Ascending aorta (tissue), 2 donors: ENCODE results near the gene USP4. TPM values are rescaled to one million over a fixed set of nuclear protein-coding genes. Genes with fewer than 3 reads are reported as not detected.

Source experiments
- DNase-seq, 2 donors: peaks; one replicate each; pipeline ENCODE4 v3.0.0-alpha.2; 2019; ENCODE audit warnings: low spot score in 2 of 2
- H3K27ac ChIP-seq, 2 donors: fragments of 200-600 bp; sonication (generic); one replicate each; pipeline ENCODE4 v1.5.1; 2016 to 2017; ENCODE audit warnings: mild to moderate bottlenecking in 1 of 2
- H3K27me3 ChIP-seq: fragments of 200-600 bp; sonication (generic); one replicate; pipeline ENCODE4 v1.5.1; 2017
- H3K36me3 ChIP-seq, 2 donors: fragments of 200-600 bp; sonication (generic); one replicate each; pipeline ENCODE4 v1.5.1; 2016
- H3K4me1 ChIP-seq, 2 donors: fragments of 200-600 bp; sonication (generic); one replicate each; pipeline ENCODE4 v1.5.1; 2016 to 2017; ENCODE audit warnings: mild to moderate bottlenecking in 1 of 2
- H3K4me3 ChIP-seq, 2 donors: fragments of 200-600 bp; sonication (generic); one replicate each; pipeline ENCODE4 v1.5.1; 2016 to 2017; ENCODE audit warnings: mild to moderate bottlenecking in 1 of 2
- H3K9me3 ChIP-seq, 2 donors: fragments of 200-600 bp; sonication (generic); one replicate each; pipeline ENCODE4 v1.5.1; 2016
- CTCF ChIP-seq, 3 experiments: fragments of 200-600 bp in 2 of 3; fragments of 450-650 bp in 1 of 3; sonication (generic) in 2 of 3; IDR thresholded peaks; one replicate each; pipeline ENCODE4 v1.5.1; 2016 to 2019; ENCODE audit warnings: antibody characterized with exemption in 3 of 3, mild to moderate bottlenecking in 1 of 3, moderate library complexity in 1 of 3
- intact Hi-C: fragments of 100-400 bp; cut with DNase I; formaldehyde crosslinking; loops from one replicate; pipeline ENCODE4 v1.15.1; 2023
- total RNA-seq: library from RNA; depleted of rRNA; stranded (reverse); fragments of >200 nt; gene quantifications from one replicate; pipeline ENCODE4 v1.1.0, GENCODE V29; 2016

Gene USP4
- total RNA-seq, 1 donor from 2014 or later = 94.7 TPM

GRCh38 chr3:49257187-49257586, 82.7 kb downstream of the USP4 start:
- no peak overlapping the region for H3K4me3 ChIP-seq
- H3K9me3 ChIP-seq = no peaks in the 10 kb centered on the region
- DNase-seq = no peak
- no peaks in the 10 kb centered on the region for H3K36me3 ChIP-seq
- H3K4me1 ChIP-seq = no peaks in the 10 kb centered on the region
- no peak for TF ChIP-seq CTCF (IDR thresholded peaks at IDR 0.05)
- intact Hi-C loops = no loop called here
- H3K27me3 ChIP-seq = no peaks in the 10 kb centered on the region
- H3K27ac ChIP-seq = no peak overlapping the region

GRCh38 chr3:49255718-49256511, 83.9 kb downstream of the USP4 start:
- no peak for DNase-seq
- TF ChIP-seq CTCF (IDR thresholded peaks at IDR 0.05) = no peak
- no peaks in the 10 kb centered on the region for H3K9me3 ChIP-seq
- no peaks in the 10 kb centered on the region for H3K27me3 ChIP-seq
- intact Hi-C loops = no loop called here
- H3K4me1 ChIP-seq = no peaks in the 10 kb centered on the region
- no peaks in the 10 kb centered on the region for H3K36me3 ChIP-seq
- H3K27ac ChIP-seq = no peak overlapping the region
- H3K4me3 ChIP-seq = no peak overlapping the region

- Histone ChIP-seq H3K27me3 (no peaks in the 10 kb centered on the region), H3K27ac (no peak overlapping the region), H3K4me1 (no peaks in the 10 kb centered on the region), H3K4me3 (no peak overlapping the region), H3K36me3 (no peaks in the 10 kb centered on the region), H3K9me3 (no peaks in the 10 kb centered on the region)
- intact Hi-C loops = no loop called here
- no peak for TF ChIP-seq CTCF (IDR thresholded peaks at IDR 0.05)
- DNase-seq = no peak
These were observed 84.7 kb downstream of the USP4 start for GRCh38 chr3:49255112-49255511.

- DNase-seq = no peak
- H3K4me3 ChIP-seq = no peak overlapping the region
- no peaks in the 10 kb centered on the region for H3K9me3 ChIP-seq
- H3K36me3 ChIP-seq = no peaks in the 10 kb centered on the region
- intact Hi-C loops = no loop called here
- no peaks in the 10 kb centered on the region for H3K27me3 ChIP-seq
- no peaks in the 10 kb centered on the region for H3K4me1 ChIP-seq
- TF ChIP-seq CTCF (IDR thresholded peaks at IDR 0.05) = no peak
- H3K27ac ChIP-seq = no peak overlapping the region
These were observed 86.3 kb downstream of the USP4 start for GRCh38 chr3:49253512-49253911.

- no peaks in the 10 kb centered on the region for H3K4me1 ChIP-seq
- no peaks in the 10 kb centered on the region for H3K27me3 ChIP-seq
- no peak overlapping the region for H3K27ac ChIP-seq
- H3K9me3 ChIP-seq = no peaks in the 10 kb centered on the region
- no peaks in the 10 kb centered on the region for H3K36me3 ChIP-seq
- no peak for TF ChIP-seq CTCF (IDR thresholded peaks at IDR 0.05)
- intact Hi-C loops = no loop called here
- DNase-seq = no peak
- H3K4me3 ChIP-seq = no peak overlapping the region
These were observed 91.0 kb downstream of the USP4 start for GRCh38 chr3:49248840-49249227.
